CD14-positive monocyte (primary cell): ENCODE measurements around the gene STARD13. TPM values are rescaled to one million over a fixed set of nuclear protein-coding genes. Genes with fewer than 3 reads are reported as not detected.

ENCODE experiments used
- DNase-seq, 3 donors: peaks; one replicate each; pipeline ENCODE4 v3.0.0-alpha.2; 2011 to 2022
- H2AFZ ChIP-seq: 2 replicates; pipeline ENCODE4 v1.6.0; 2012; ENCODE audit warnings: mild to moderate bottlenecking, low read depth, low read length, inconsistent platforms; ENCODE audit not compliant: insufficient read depth, poor library complexity, severe bottlenecking
- H3K27ac ChIP-seq, 2 donors: 1 replicate in 1 of 2; 2 replicates in 1 of 2; pipeline ENCODE4 v1.5.1; 2012 to 2013; ENCODE audit warnings: low read length in 2 of 2, control low read depth in 1 of 2, inconsistent platforms in 1 of 2, low read depth in 1 of 2, mild to moderate bottlenecking in 1 of 2
- H3K27me3 ChIP-seq, 2 donors: one replicate each; pipeline versions ENCODE4 v1.6.0 to v1.6.1; 2011 to 2013; ENCODE audit warnings: low read length in 2 of 2; ENCODE audit not compliant: control insufficient read depth in 2 of 2, insufficient read depth in 2 of 2
- H3K36me3 ChIP-seq, 2 donors: replicated peaks in 1 of 2; 1 replicate in 1 of 2; 2 replicates in 1 of 2; pipeline versions ENCODE4 v1.5.1 to v1.6.1; 2012 to 2013; ENCODE audit warnings: low read length in 2 of 2, control low read depth in 1 of 2, inconsistent platforms in 1 of 2, mild to moderate bottlenecking in 1 of 2; ENCODE audit not compliant: insufficient read depth in 2 of 2, control insufficient read depth in 1 of 2
- H3K4me1 ChIP-seq, 2 donors: 1 replicate in 1 of 2; 2 replicates in 1 of 2; pipeline versions ENCODE4 v1.5.1 to v1.6.1; 2012 to 2013; ENCODE audit warnings: low read length in 2 of 2, control low read depth in 1 of 2, inconsistent platforms in 1 of 2, mild to moderate bottlenecking in 1 of 2, moderate library complexity in 1 of 2; ENCODE audit not compliant: insufficient read depth in 2 of 2, control insufficient read depth in 1 of 2
- H3K4me2 ChIP-seq: replicated peaks from 2 replicates; pipeline ENCODE3; 2012; ENCODE audit warnings: low read length, moderate library complexity, mild to moderate bottlenecking; ENCODE audit not compliant: poor library complexity, severe bottlenecking; ENCODE audit errors: extremely low read depth
- H3K4me3 ChIP-seq, 3 experiments: fragments of 200-600 bp in 1 of 3; sonication (generic) in 1 of 3; replicated peaks in 1 of 3; 1 replicate in 2 of 3; 2 replicates in 1 of 3; pipeline ENCODE4 v1.5.1; 2011 to 2013; ENCODE audit warnings: low read length in 3 of 3, mild to moderate bottlenecking in 3 of 3, control low read depth in 2 of 3, low read depth in 2 of 3, inconsistent platforms in 1 of 3, moderate library complexity in 1 of 3
- H3K79me2 ChIP-seq: 2 replicates; pipeline ENCODE4 v1.6.0; 2012; ENCODE audit warnings: mild to moderate bottlenecking, control low read depth, inconsistent platforms, low read length, moderate library complexity; ENCODE audit not compliant: insufficient read depth
- H3K9ac ChIP-seq: 2 replicates; pipeline ENCODE4 v1.6.0; 2017; ENCODE audit warnings: low read length, mild to moderate bottlenecking; ENCODE audit not compliant: insufficient read depth, poor library complexity, severe bottlenecking
- H3K9me3 ChIP-seq, 2 donors: replicated peaks in 1 of 2; 1 replicate in 1 of 2; 2 replicates in 1 of 2; pipeline versions ENCODE4 v1.5.1 to v1.6.1; 2012 to 2013; ENCODE audit warnings: low read length in 2 of 2, control low read depth in 1 of 2; ENCODE audit not compliant: control insufficient read depth in 1 of 2, insufficient read depth in 1 of 2
- H4K20me1 ChIP-seq: 2 replicates; pipeline ENCODE4 v1.6.0; 2012; ENCODE audit warnings: mild to moderate bottlenecking, low read length, control low read depth, moderate library complexity; ENCODE audit not compliant: insufficient read depth
- H3K27ac Mint-ChIP-seq, 7 donors: one replicate each; pipeline ENCODE4 v1.8.0; 2020; ENCODE audit warnings: mild to moderate bottlenecking in 7 of 7, mixed read lengths in 7 of 7, moderate library complexity in 6 of 7, inconsistent platforms in 2 of 7
- H3K27me3 Mint-ChIP-seq, 3 donors: one replicate each; pipeline ENCODE4 v1.8.0; 2021 to 2022; ENCODE audit warnings: low read depth in 3 of 3, mild to moderate bottlenecking in 3 of 3, mixed read lengths in 3 of 3, moderate library complexity in 3 of 3, inconsistent platforms in 1 of 3
- H3K36me3 Mint-ChIP-seq, 2 donors: one replicate each; pipeline ENCODE4 v1.8.0; 2020; ENCODE audit warnings: mixed read lengths in 2 of 2, inconsistent platforms in 1 of 2, mild to moderate bottlenecking in 1 of 2
- H3K4me1 Mint-ChIP-seq: one replicate; pipeline ENCODE4 v1.8.0; 2020; ENCODE audit warnings: mild to moderate bottlenecking, mixed read lengths
- H3K4me3 Mint-ChIP-seq, 2 donors: one replicate each; pipeline ENCODE4 v1.8.0; 2020; ENCODE audit warnings: mild to moderate bottlenecking in 2 of 2, mixed read lengths in 2 of 2, moderate library complexity in 1 of 2
- H3K9me3 Mint-ChIP-seq, 7 donors: one replicate each; pipeline ENCODE4 v1.8.0; 2020 to 2022; ENCODE audit warnings: mixed read lengths in 7 of 7, mild to moderate bottlenecking in 6 of 7, moderate library complexity in 6 of 7, inconsistent platforms in 2 of 7
- CTCF ChIP-seq: fragments of 200-600 bp; IDR thresholded peaks from one replicate; pipeline ENCODE4 v1.8.0; 2022; ENCODE audit warnings: antibody characterized with exemption, mild to moderate bottlenecking
- WGBS: methylation state at CpG from one replicate; pipeline ENCODE4 v1.1.5; 2013; ENCODE audit warnings: missing lambda C conversion rate; ENCODE audit not compliant: insufficient coverage; 5-methylcytosine and 5-hydroxymethylcytosine counted together
- intact Hi-C, 2 donors: fragments of 100-400 bp; cut with micrococcal nuclease; formaldehyde crosslinking; loops; one replicate each; pipeline versions ENCODE4 v1.15.0 to v1.15.1; 2023
- polyA plus RNA-seq, 3 donors: library from polyadenylated mRNA; depleted of rRNA in 1 of 3; unstranded in 2 of 3; stranded (reverse) in 1 of 3; fragments of 300-500 nt in 2 of 3; fragments of >200 nt in 1 of 3; fragmentation: Illumina TruSeq in 2 of 3; gene quantifications; 1 replicate in 2 of 3; 2 replicates in 1 of 3; pipeline ENCODE4 v1.2.3, GENCODE V29; 2012 to 2021

STARD13 gene
- polyA plus RNA-seq, 3 donors = 0.37 to 0.69 (median 0.60) TPM

- no peaks in the 10 kb centered on the region for H3K9me3 ChIP-seq
- H3K27me3 Mint-ChIP-seq = no peaks in the 10 kb centered on the region
- H2AFZ ChIP-seq = no peak overlapping the region
- H3K36me3 Mint-ChIP-seq = no peaks in the 10 kb centered on the region
- no peak overlapping the region for H3K9ac ChIP-seq
- no peaks in the 10 kb centered on the region for H3K79me2 ChIP-seq
- no peak overlapping the region for H3K4me3 Mint-ChIP-seq
- peak in 2 of 3 donors; percentile 16 to 33 for DNase-seq
- H3K27ac ChIP-seq = no peak overlapping the region
- H3K4me1 ChIP-seq = peaks cover 5 to 10% of the 10 kb centered on the region in 2 donors
- H3K4me3 ChIP-seq = no peak overlapping the region
- H3K36me3 ChIP-seq = no peaks in the 10 kb centered on the region
- intact Hi-C loops = no loop called here
- H4K20me1 ChIP-seq = no peaks in the 10 kb centered on the region
- WGBS = 53% methylated on average over 4 of the region's 8 CpGs
- TF ChIP-seq CTCF = no peak
- peak overlapping the region in 2 of 7 donors; percentile 10 to 30 for H3K27ac Mint-ChIP-seq
- peaks cover 19% of the 10 kb centered on the region for H3K4me1 Mint-ChIP-seq
- H3K9me3 Mint-ChIP-seq = no peaks in the 10 kb centered on the region
- no peaks in the 10 kb centered on the region for H3K27me3 ChIP-seq
- no peak overlapping the region for H3K4me2 ChIP-seq
These were observed 98.7 kb downstream of the STARD13 start for GRCh38 chr13:33186861-33187291.

- no peak overlapping the region for H3K9ac ChIP-seq
- Mint-ChIP-seq H3K27me3 (no peaks in the 10 kb centered on the region), H3K4me1 (peaks cover 19% of the 10 kb centered on the region), H3K27ac (no peak overlapping the region), H3K9me3 (no peaks in the 10 kb centered on the region), H3K4me3 (no peak overlapping the region), H3K36me3 (no peaks in the 10 kb centered on the region)
- H3K4me3 ChIP-seq = no peak overlapping the region
- peaks cover 5 to 10% of the 10 kb centered on the region in 2 donors for H3K4me1 ChIP-seq
- H4K20me1 ChIP-seq = no peaks in the 10 kb centered on the region
- H3K36me3 ChIP-seq = no peaks in the 10 kb centered on the region
- H3K4me2 ChIP-seq = no peak overlapping the region
- no peak for DNase-seq
- H2AFZ ChIP-seq = no peak overlapping the region
- WGBS = 100% methylated on average over 4 of the region's 6 CpGs
- H3K27ac ChIP-seq = no peak overlapping the region
- H3K79me2 ChIP-seq = no peaks in the 10 kb centered on the region
- intact Hi-C loops = no loop called here
- no peak for TF ChIP-seq CTCF
- no peaks in the 10 kb centered on the region for H3K9me3 ChIP-seq
- H3K27me3 ChIP-seq = no peaks in the 10 kb centered on the region
These were observed 99.7 kb downstream of the STARD13 start for GRCh38 chr13:33185853-33186252.
